Measurements from ENCODE around the gene NSF.
"Not testable (repeated sequence)": the region's sequence is repeated elsewhere in the genome, so short reads cannot be mapped to it uniquely, and the experiment has no call there.

The NSF gene

DNA sequence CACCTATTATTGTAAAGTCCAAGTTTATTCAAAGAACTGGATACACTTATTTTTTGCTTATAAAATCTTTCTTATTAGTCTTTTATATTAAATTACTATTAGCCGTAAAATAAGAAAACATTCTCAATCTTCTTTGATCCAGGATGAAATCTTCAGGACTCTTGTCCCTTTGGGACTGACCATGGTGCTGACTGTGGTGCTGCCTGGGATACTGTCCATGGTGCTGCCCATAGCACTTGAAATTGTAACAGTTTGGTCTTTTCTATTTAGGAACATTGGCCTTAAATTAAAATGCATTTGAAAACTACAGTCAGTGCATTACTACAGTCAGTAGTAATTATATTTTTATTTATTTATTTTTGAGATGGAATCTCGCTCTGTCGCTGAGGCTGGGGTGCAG, 41.7 kb downstream of the NSF start:
- not testable (repeated sequence) for DNase-seq

DNA sequence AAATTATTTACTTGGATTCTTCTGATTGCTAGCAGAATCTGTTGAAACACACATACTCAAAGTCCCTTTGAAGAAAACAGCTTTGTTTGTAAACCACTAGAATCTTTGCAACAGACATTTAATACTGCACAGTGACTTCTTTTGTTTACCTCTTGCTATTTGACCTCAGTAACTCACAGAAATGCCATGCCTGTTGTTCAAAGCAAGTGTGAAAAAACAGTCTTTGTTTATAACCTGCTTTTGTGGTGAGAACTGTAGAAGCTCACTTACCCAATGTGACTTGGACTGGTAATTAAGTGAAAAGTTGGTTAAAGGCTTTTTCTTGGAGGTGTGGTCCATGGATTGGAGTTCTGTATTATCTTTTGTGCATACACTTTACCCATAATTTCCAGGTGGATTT, 44.4 kb downstream of the NSF start:
- DNase-seq, result not testable (repeated sequence)

DNA sequence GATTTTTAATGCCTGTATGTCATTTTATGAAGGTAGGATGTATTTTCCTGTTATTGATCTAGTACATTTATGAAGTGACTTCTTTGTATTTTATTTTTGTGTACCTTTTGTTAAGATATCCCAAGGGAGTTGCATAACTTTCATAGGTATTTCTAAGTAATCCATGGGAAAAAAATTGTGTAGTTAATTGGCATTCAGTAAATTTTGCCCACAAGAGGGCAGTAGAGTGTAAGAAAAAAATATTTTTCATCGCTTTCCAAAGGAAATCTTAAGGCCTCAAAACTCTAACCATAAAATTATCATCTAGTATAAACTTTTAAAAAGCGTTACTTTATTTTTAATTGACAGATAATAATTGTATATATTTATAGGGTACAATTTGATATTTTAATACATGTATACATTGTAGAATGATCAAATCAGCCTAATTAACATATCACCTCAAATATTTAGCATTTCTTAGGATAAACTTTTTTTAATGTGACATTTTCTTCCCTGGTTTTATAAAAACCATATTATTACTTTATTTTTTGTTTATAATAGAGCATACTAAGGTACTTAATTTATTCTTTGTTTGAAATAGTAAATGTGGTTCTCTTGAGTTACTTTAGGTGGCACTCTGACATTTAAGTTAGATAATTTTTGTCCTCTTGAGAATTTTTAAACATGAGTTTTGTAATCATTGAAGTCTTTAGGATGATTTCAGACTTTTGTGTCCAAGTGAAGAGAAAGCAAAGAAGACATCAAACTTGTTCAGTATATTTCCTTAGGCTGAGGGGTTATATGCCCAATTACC, 51.6 kb downstream of the NSF start:
- not testable (repeated sequence) for DNase-seq

DNA sequence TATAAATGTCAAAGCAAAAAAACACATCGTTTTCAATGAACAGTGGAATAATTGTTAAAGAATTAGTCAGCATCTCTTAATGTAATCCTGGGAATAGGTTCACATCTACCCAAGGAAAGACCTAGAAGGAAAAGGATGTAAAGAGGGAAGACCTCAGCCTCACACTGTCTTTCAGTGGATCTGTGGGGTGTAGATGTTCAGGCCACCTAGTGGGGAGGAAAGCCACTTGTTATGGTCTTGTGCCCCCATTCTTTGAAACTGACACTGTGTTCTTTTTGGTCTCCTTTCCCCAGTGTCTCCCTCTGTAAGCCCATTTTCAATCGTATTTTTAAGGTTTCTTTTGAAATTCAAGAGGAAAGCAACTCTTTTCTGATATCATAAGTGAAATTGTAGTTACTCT, 56.8 kb downstream of the NSF start:
- DNase-seq, result not testable (repeated sequence)

DNA sequence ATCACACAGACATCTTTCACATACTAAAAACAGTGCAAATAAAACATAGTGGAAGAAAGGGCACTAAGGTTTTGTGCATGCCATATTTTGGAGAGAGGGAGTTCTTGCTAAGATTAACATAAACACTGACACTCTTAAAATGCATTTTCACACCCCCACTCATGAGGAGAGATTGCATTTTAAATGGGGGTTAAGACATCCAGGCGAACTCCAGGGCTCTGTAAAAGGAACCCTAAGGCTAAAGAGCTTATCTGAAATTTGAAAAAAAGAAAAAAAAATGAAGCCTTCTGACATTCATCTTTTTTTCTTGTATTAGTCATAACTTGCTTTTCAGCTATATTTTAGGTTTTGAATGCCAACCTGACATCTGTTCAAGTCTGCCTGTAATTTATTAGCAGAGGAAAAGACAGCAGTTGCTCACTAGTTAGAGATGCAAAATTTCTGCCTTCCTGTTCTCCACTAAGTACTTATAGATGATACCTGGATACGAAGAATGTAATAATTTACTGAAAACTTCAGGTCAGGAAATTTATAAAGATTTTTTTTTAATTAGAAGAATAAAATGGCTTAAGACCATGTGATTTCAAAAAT, 57.3 kb downstream of the NSF start:
- DNase-seq, result not testable (repeated sequence)

DNA sequence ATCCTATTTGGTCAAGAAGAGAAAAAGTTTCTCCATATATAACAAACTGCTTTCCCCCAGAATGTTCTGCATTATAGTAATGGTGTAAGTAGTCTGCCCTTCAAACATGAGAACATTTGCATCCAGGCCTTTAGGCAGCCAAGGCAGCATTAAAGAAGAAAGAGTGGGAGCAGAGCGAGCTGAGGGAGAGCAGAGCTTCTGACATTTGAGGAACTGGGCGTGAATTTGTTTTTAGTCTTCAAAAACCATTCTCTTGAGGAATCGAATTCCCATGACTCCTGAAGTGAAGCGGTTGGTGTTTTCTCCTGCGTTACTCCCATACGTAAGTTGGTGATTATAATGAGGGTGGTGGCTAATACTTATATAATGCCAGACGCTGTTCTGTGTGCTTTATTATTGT, 58.8 kb downstream of the NSF start:
- DNase-seq, result peak; percentile 0

DNA sequence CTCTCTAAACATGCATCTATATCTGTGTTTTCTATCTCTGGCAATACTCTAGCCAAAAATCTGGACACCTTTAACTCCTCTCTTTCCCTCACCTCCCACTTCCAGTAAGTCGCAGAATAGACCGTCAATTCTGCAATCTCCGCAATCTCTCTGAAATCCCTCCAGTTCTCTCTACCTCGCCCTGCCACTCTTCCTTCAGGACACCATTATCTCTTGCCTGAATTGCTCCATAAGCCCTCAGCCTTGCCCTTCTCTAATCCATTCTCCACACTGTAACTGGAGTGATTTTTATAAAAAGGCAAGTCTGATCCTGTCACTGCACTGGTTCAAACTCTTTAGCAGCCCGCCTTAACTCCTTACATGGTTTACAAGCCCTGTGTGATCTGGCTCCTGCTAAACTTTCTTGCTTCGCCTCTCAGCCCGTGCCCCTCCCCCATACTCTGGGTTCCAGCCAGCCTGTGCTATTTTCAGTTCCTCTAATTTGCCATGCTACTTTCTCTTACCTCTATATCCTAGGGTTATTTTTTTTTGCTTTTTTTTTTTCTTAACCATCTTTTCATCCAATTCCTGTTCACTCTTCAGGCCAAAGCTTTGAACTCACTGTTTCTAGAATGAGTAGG, 61.7 kb downstream of the NSF start:
- not testable (repeated sequence) for DNase-seq

DNA sequence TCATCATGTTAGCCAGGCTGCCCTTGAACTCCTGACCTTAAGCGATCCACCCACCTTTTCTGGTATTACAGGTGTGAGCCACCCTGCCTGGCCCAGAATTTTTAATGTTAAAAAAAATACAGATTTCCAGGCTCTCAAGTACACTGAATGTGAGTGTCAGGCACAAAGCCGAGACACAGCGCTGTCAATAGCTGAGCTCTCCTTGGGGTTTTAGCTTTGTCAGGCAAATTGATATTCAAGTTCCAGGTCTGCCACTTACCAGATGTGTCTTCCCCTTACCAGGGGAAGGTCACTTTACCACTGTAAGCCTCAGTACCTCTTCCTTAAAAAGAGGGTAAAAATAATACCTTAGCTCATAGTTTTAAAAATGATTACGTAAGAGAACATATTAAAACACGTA, 67.8 kb downstream of the NSF start:
- DNase-seq, result not testable (repeated sequence)

DNA sequence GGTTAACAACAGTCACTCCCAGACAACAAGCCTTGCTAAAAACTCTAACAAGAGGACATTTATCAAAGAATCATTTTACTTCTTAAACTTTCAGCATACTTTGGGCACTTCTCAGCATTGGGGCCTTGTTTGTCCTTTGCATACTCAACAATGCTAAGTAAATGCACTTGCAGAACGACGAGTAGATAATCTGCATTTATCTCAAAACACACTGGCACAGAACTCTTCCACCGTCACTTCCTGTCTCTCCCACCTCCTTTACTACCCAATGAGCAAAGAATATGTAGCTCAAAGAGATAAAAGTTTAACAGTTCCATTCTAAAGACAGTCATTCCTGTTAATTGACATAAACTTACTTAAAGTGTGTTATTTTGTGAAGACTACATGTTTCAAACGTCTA, 69.2 kb downstream of the NSF start:
- not testable (repeated sequence) for DNase-seq

DNA sequence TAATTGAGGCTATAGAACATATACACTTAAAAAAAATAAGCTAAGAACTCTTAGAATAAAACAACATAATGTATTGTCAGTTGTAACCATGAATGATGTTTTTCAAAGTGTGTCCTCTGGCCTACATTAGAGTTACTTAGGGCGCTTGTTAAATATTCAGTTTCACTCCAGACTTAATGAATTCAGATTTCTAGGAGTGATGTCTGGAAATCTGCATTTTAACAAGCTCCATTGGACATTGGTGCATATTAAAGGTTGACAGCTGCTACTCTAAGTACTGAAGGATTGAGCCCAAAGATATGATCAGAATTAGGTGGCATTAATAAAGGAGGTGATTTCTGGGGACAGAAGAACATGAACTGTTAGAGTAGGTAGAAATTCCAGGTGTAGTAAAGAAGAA, 72.7 kb downstream of the NSF start:
- DNase-seq, result not testable (repeated sequence)

DNA sequence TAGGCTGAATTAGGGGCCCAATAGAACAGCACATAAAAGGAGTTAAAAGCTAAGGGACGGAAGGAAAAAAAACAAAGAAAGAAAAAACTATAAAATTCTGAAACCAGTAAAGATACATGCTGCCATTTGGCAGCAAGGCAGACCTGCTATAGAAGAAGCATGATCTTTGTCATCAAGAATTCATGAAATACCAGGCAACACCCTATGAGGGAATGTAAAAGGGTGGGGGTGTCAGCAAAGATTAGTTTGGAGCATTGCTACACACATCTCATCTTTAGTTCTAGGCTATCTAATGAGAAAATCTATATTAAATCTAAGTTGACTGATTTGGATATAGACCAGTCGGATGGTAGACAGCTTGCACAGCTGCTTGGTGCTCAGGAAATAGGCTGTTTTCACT, 73.1 kb downstream of the NSF start:
- not testable (repeated sequence) for DNase-seq

DNA sequence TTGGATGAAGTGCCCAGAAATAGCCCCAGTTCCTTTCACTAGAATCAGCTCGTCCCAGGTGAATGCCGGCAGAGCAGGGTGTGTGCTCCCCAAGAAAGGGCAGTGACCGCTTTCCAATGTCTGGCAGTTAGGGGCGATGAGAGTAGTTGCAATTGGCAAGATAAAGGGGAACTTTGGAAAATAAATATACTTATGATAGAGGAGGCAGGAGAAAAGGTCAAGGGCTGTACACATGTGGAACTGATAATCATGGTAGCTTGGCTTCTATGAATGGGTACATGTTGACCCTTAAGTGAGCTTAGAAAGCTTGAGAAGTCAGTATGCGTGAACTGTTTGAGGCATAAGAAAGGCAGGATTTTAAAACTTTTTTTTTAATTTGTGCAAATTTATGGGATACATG, 75.5 kb downstream of the NSF start:
- peak; percentile 0 for DNase-seq

DNA sequence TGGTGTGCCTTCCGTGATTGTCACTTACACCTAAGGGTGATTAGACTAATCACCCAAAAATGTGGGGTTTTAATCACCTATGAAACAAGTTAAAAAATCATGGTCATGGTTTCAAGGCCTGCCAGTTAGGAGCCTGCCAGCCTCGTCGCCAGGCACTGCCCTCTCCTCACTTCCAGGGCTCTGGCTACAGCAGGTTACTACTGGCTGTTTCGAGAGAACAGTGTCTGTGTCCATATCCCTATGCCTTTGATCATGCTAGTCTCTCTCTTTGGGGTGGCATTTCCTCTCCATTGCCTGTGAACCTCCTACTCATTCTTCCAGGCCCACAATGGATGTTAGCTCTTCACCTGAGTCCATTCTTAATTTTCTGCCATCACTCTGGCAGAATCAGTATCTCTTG, 80.3 kb downstream of the NSF start:
- DNase-seq, result not testable (repeated sequence)

DNA sequence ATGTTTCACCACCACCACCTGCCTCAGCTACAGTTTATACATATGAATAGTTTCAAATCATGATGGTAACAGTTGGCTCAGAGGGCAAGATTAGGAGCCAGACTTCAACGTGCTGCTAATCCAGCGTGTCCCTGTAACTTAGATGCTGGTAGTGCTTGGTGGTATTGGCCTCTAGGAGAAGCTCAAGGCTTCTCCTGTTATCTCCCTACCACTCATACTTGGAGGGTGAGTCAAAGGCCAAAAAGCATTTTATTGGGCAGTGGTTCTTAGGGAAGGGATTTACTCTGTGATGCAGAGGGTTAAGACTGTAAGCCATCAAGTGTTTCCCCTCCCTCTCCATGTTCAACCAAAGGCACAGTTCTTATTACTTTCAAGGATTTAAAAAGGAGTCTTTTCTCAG, 82.3 kb downstream of the NSF start:
- not testable (repeated sequence) for DNase-seq

DNA sequence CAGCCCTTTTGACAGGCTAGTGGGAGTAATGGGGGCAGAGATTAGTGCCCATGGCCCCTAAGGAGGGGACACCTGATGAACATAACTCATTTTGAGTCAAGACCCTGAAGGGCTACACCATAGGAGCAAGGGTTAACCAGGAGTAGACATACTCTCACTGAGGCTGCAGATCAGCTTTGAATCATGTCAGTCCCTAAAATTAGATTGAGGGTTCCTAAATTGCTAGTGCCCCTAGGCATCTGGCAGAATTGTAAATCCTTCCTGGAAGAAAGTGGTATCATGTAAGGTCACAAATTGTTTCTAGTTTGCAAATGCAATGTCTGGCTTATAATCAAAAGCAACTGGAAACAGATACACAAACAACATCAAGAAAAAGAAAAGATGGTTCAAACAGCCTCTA, 87.3 kb downstream of the NSF start:
- not testable (repeated sequence) for DNase-seq

DNA sequence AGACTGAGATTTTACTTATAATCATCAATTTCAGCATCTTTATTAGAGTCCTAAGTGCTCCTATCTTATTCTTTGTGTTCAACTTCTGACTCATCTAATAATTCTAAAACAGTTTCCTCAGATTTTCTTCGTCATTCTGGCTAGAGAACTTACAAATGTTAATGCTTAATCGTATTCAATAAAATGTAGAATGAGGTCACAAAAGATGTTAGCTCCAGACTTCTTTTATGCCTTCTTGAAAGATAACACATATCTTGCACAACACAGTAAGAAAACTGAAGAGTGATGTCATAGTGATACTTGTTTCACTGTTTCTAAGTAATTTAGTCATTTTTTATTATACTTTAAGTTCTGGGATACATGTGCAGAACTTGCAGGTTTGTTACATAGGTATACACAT, 93.2 kb downstream of the NSF start:
- not testable (repeated sequence) for DNase-seq

DNA sequence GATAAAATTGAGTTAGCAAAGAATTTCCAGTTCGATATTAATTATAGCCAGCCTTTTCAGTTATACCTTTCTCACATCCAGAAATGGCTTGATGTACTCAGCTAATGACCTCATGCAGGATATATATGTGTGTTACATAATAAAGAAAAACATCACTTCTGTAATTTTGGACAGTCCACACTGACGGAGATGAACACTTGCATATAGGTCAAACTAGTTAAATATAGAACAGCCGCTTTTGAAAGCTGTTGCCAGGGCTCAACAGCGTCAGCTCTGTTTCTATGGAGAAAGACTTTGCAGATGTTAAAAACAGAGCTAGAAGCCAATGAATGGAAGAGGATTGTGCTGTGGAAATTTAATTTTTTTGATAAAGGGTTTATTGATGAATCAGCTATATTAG, 94.8 kb downstream of the NSF start:
- not testable (repeated sequence) for DNase-seq

DNA sequence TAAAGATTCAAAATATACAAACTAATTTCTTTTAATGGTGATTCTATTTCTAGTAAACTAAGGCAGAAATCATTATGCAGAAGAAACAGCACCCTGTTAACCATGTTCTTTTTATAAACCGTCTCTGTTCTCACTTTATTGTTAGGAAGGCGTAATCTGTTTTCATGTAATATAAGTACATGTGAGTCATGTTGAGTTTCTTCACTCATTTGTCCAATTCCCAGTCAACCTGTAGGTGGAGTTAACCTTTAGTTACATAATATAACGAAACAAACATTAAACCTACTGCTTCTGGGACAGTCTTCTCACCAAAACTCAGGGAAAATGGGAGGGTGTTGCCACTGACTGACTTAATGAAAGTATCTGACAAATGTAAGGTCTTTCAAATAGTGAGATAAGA, 101.7 kb downstream of the NSF start:
- not testable (repeated sequence) for DNase-seq

DNA sequence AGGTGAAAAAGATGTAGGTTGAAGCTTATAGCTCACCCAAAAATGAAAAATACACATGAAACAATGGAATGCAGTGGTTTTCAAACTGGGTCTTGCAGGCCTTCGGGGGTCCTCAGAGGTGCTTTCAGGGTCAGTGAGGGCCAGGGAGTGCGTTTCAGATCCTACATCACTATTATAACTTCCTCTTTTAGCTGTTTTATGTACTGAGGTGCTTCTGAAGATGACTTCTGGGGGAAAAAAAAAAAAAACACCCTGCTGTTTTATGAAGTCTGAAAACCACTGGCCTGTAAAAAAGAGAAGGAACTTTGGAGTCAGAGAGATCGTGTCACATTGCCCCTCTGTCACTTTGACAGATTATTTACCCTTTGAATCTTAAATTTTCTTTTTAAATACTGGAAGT, 102.8 kb downstream of the NSF start:
- not testable (repeated sequence) for DNase-seq

DNA sequence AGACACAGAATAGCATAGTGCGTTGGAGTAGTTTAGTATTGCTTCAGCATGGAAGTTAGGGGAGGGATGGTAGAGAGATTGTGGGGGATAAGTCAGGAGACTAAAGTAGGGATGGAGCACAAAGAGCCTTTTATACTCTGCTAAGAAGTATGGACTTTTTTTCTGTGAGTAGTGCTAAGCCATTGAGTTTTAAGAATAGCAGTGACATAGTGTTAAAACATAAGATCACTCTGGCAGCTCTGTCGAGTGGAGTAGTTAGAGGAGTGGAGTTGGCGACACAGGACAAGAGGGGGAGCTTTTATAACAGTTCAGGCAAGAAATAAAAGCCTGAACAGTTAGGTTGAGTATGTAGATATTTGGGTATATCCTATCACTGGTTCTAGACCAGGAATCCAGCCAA, 106.1 kb downstream of the NSF start:
- DNase-seq, result not testable (repeated sequence)

DNA sequence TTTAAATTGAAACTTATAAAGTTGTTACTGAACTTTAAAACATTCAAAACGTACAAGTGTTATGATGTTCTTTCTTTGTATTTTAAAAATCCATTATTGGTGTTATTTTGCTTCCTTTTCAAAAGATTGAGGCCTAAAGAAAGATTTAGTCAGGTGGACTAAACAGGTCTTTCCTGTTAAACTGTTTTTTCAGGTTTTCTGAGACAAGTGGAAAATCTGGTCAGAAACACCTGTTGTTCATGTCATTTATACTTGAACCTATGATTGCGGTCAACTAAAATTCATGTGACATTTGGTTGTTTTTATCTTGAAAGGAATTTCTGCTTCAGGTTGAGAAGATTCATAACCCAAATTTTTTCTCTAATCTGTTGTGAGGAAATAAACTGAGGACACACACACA, 108.5 kb downstream of the NSF start:
- not testable (repeated sequence) for DNase-seq

DNA sequence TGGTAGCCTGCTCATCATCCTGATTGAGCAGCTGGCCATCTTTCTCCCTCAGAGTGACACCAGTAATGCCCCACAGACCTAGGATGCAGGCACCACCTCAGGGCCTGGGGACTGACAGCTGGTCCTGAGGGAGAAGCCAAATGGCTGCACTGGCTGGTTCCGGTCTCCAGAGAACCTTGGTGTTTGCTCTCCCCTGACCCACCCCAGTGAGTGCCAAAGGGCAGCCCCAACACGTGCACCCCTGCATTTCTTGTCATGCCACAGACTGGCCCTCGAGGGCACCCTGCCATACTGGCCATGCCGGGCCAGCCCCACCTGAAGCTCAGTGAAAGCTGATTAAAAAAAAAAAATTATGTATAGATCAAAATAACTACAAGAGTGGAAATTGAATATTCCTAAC, 127.5 kb downstream of the NSF start:
- DNase-seq, result no peak

DNA sequence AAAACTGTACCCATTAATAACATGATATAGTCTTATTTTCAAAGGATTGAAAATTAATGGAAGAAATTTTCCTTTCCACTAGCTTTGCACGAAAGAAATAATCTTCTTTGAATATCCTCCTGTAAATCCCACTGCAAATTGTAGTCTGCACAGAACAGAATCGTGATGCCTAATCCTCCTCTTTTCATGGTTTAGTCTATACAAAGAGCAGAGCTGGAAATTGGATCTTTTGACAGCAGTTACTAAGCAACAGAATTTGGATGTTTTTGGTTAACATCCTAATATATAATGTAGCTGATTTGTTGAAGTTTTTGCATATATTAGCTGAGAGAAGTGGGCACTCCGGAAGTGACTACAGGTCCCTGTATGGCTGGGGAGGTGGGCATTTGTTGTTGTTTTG, 129.4 kb downstream of the NSF start:
- DNase-seq, result no peak

DNA sequence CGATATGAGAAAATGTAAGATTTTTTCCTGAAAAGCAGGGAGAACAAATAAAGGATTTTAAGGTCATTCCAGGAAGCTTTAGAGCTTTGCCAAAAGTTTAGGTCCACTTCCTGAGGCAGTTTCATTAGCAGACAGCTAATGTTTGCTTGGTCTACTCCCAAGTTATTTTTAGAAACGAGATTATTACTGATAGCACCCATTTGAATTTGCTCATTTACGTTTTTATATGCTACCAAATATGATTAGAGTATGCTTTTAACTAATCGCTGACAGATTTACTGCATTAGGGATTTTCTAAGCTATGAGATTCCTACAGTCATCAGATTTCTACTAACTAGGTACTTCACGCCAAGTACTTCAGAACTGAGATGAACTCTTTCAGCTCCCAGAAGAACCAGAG, 129.9 kb downstream of the NSF start:
- DNase-seq, result no peak

All from hematopoietic multipotent progenitor cell treated with erythropoietin and hydrocortisone succinate and interleukin-3 and kit ligand, for 6 days (in vitro differentiated cells).